ENCODE data around the gene RYR3. TPM values are rescaled to one million over a fixed set of nuclear protein-coding genes. Genes with fewer than 3 reads are reported as not detected.

RYR3 gene
- total RNA-seq, 1 experiment from 2014 or later: not detected

- no TSS peak for BruUV-seq (replicated peaks)
- H3K4me3 ChIP-seq (ENCODE audit: low read length): no peak overlapping the region
- H3K79me2 ChIP-seq (ENCODE audit: low read length): no peaks in the 10 kb centered on the region
- H3K27me3 ChIP-seq (ENCODE audit: low read length): peaks cover 80% of the 10 kb centered on the region
- ATAC-seq: no peak
- DNase-seq: no peak
- H3K27ac ChIP-seq (ENCODE audit: low read length): no peak overlapping the region
- no peak overlapping the region for H3K9ac ChIP-seq (ENCODE audit: low read length)
- H4K20me1 ChIP-seq (ENCODE audit: low read length): no peaks in the 10 kb centered on the region
- H3K36me3 ChIP-seq (ENCODE audit: low read depth, low read length): no peaks in the 10 kb centered on the region
- no peak overlapping the region for H2AFZ ChIP-seq (ENCODE audit: low read length)
- intact Hi-C loops (cut with micrococcal nuclease): no loop called here
- H3K9me3 ChIP-seq (ENCODE audit: low read length): no peaks in the 10 kb centered on the region
- no peak overlapping the region for H3K4me2 ChIP-seq (ENCODE audit: low read length)
- ChIA-PET CTCF (no interaction called here), POLR2A (ENCODE audit: unreplicated experiment) (no interaction called here)
- H3F3A ChIP-seq (ENCODE audit: low read length, unreplicated experiment): no peaks in the 10 kb centered on the region
- TF ChIP-seq CTCF (conservative IDR thresholded peaks at IDR 0.05; ENCODE audit: low read depth, low read length) (no peak), EZH2phosphoT487 (IDR thresholded peaks at IDR 0.05; ENCODE audit: borderline replicate concordance, low read length) (no peak), EZH2 (IDR thresholded peaks at IDR 0.05; ENCODE audit: low read length, unreplicated experiment) (no peak)
- H3K4me1 ChIP-seq (ENCODE audit: insufficient read depth, low read length): no peaks in the 10 kb centered on the region
- no peaks in the 10 kb centered on the region for H3K9me2 ChIP-seq (replicated peaks; ENCODE audit: low read length)
Measured at GRCh38 chr15:33788906-33789540, 478.3 kb downstream of the RYR3 start.

- POLR2A ChIA-PET (ENCODE audit: unreplicated experiment): no interaction called here
Measured at GRCh38 chr15:33794453-33794852, 483.7 kb downstream of the RYR3 start.

More at GRCh38 chr15:33794453-33794852, 483.7 kb downstream of the RYR3 start:
- no peaks in the 10 kb centered on the region for H3K9me3 ChIP-seq (ENCODE audit: low read length)
- no peak overlapping the region for H3K4me3 ChIP-seq (ENCODE audit: low read length)
- TF ChIP-seq EZH2 (IDR thresholded peaks at IDR 0.05; ENCODE audit: low read length, unreplicated experiment) (no peak), EZH2phosphoT487 (IDR thresholded peaks at IDR 0.05; ENCODE audit: borderline replicate concordance, low read length) (no peak), CTCF (conservative IDR thresholded peaks at IDR 0.05; ENCODE audit: low read depth, low read length) (no peak)
- no peak for ATAC-seq
- H2AFZ ChIP-seq (ENCODE audit: low read length): no peak overlapping the region
- no peaks in the 10 kb centered on the region for H3K4me1 ChIP-seq (ENCODE audit: insufficient read depth, low read length)
- no peak overlapping the region for H3K9ac ChIP-seq (ENCODE audit: low read length)
- H3K27me3 ChIP-seq (ENCODE audit: low read length): peaks cover 75% of the 10 kb centered on the region
- no peak overlapping the region for H3K4me2 ChIP-seq (ENCODE audit: low read length)
- no peaks in the 10 kb centered on the region for H4K20me1 ChIP-seq (ENCODE audit: low read length)
- no peak for DNase-seq
- no TSS peak for BruUV-seq (replicated peaks)
- H3K27ac ChIP-seq (ENCODE audit: low read length): no peak overlapping the region
- H3K9me2 ChIP-seq (replicated peaks; ENCODE audit: low read length): no peaks in the 10 kb centered on the region
- H3K79me2 ChIP-seq (ENCODE audit: low read length): no peaks in the 10 kb centered on the region
- intact Hi-C loops (cut with micrococcal nuclease): no loop called here
- H3F3A ChIP-seq (ENCODE audit: low read length, unreplicated experiment): no peaks in the 10 kb centered on the region
- CTCF ChIA-PET: no interaction called here
- no peaks in the 10 kb centered on the region for H3K36me3 ChIP-seq (ENCODE audit: low read depth, low read length)
